ENCODE results near the gene CAPNS1.
"Not testable (repeated sequence)": the region's sequence is repeated elsewhere in the genome, so short reads cannot be mapped to it uniquely, and the experiment has no call there.

The CAPNS1 gene

GRCh38 chr19:36113894-36114720 lies 25.8 kb upstream of the CAPNS1 start:
- FAIRE-seq (peak; percentile 31), DNase-seq (ENCODE audit: insufficient read length, low spot score) (peak; percentile 33)

- peak; percentile 99 for DNase-seq (ENCODE audit: insufficient read length, low spot score)
- peak; percentile 95 for FAIRE-seq
Observed at GRCh38 chr19:36114721-36115452, 25.0 kb upstream of the CAPNS1 start, which contains the start of gene POLR2I. TSS of gene POLR2I (minus strand) at chr19:36114875. CDS start at chr19:36114856, 19 bp downstream.

- no peak for FAIRE-seq
- DNase-seq (ENCODE audit: insufficient read length, low spot score), result peak; percentile 67
Observed at GRCh38 chr19:36115453-36116343, 24.2 kb upstream of the CAPNS1 start, which contains the start of gene TBCB. TSS of gene TBCB (plus strand) at chr19:36115468. CDS start at chr19:36115561, 93 bp downstream.

- DNase-seq (ENCODE audit: insufficient read length, low spot score), result no peak
- FAIRE-seq, result no peak
Observed at GRCh38 chr19:36116344-36116637, 23.6 kb upstream of the CAPNS1 start.

GRCh38 chr19:36120092-36120983 lies 19.5 kb upstream of the CAPNS1 start:
- no peak for DNase-seq (ENCODE audit: insufficient read length, low spot score)
- FAIRE-seq, result no peak

GRCh38 chr19:36120984-36121358 lies 18.9 kb upstream of the CAPNS1 start:
- FAIRE-seq, result no peak
- DNase-seq (ENCODE audit: insufficient read length, low spot score), result no peak

- DNase-seq (ENCODE audit: insufficient read length, low spot score) (no peak), FAIRE-seq (no peak)
Observed at GRCh38 chr19:36121486-36122124, 18.3 kb upstream of the CAPNS1 start.

- DNase-seq (ENCODE audit: insufficient read length, low spot score) (no peak), FAIRE-seq (no peak)
Observed at GRCh38 chr19:36125557-36125956, 14.3 kb upstream of the CAPNS1 start.

GRCh38 chr19:36128392-36128736 lies 11.5 kb upstream of the CAPNS1 start:
- FAIRE-seq (no peak), DNase-seq (ENCODE audit: insufficient read length, low spot score) (no peak)

GRCh38 chr19:36131221-36131620 lies 8.6 kb upstream of the CAPNS1 start:
- not testable (repeated sequence) for FAIRE-seq

GRCh38 chr19:36134867-36135266 lies 5.0 kb upstream of the CAPNS1 start:
- DNase-seq (ENCODE audit: insufficient read length, low spot score); FAIRE-seq: not testable (repeated sequence)

More at GRCh38 chr19:36131221-36131620, 8.6 kb upstream of the CAPNS1 start:
- DNase-seq (ENCODE audit: insufficient read length, low spot score), result not testable (repeated sequence)

GRCh38 chr19:36136964-36137686 lies 2.7 kb upstream of the CAPNS1 start:
- FAIRE-seq (no peak), DNase-seq (ENCODE audit: insufficient read length, low spot score) (peak; percentile 68)

GRCh38 chr19:36139120-36139472 lies 770 bp upstream of the CAPNS1 start:
- no peak for FAIRE-seq

GRCh38 chr19:36140304-36141038 lies 605 bp downstream of the CAPNS1 start:
- DNase-seq (ENCODE audit: insufficient read length, low spot score) (peak; percentile 68), FAIRE-seq (no peak)

More at GRCh38 chr19:36139120-36139472, 770 bp upstream of the CAPNS1 start:
- no peak for DNase-seq (ENCODE audit: insufficient read length, low spot score)

GRCh38 chr19:36141039-36141927 lies 1.4 kb downstream of the CAPNS1 start:
- FAIRE-seq, result peak; percentile 60
- DNase-seq (ENCODE audit: insufficient read length, low spot score), result peak; percentile 85

- no peak for FAIRE-seq
- no peak for DNase-seq (ENCODE audit: insufficient read length, low spot score)
Observed at GRCh38 chr19:36142046-36142445, 2.2 kb downstream of the CAPNS1 start.

GRCh38 chr19:36142496-36142895 lies 2.6 kb downstream of the CAPNS1 start:
- FAIRE-seq (no peak), DNase-seq (ENCODE audit: insufficient read length, low spot score) (no peak)

Data from HTR-8/SVneo (cell line).